Left colon (tissue), 2 donors: ENCODE measurements around the gene NBL1. TPM values are rescaled to one million over a fixed set of nuclear protein-coding genes. Genes with fewer than 3 reads are reported as not detected.
A peak's percentile ranks its signal among the peaks of the same experiment; 100 is the strongest.
"Not testable (repeated sequence)": the region's sequence is repeated elsewhere in the genome, so short reads cannot be mapped to it uniquely, and the experiment has no call there.

Experiments
- ATAC-seq: fragments of 200-7000 bp; cut with Tn5 transposase; one replicate; pipeline ENCODE4 v1.9.1; 2020; ENCODE audit warnings: mild to moderate bottlenecking, moderate library complexity
- DNase-seq, 2 donors: peaks; one replicate each; pipeline ENCODE4 v3.0.0-alpha.2; 2020
- intact Hi-C, 2 donors: fragments of 100-400 bp; cut with DNase I in 1 of 2; cut with micrococcal nuclease in 1 of 2; formaldehyde crosslinking; loops; one replicate each; pipeline versions ENCODE4 v1.11.2 to v1.14.0; 2022; cut with DNase I, micrococcal nuclease
- total RNA-seq, 2 donors: library from RNA; stranded (reverse); fragmentation: NEBNext Ultra II Directional; extraction: Animal tissue kit (Norgen Biotek cat#: 25700); gene quantifications; one replicate each; pipeline ENCODE4 v1.2.1, GENCODE V29; 2021
- donor health status: DM: no; HTN: no; CAD: no.
- donor health status: DM: yes; HTN: yes; CAD: no.

NBL1 gene
- total RNA-seq, 2 donors from 2014 or later = 373 to 391 TPM

- DNase-seq = peak; percentile 54 to 82
- ATAC-seq = peak; percentile 86
- intact Hi-C loops = no loop called here
Observed at GRCh38 chr1:19619697-19620384, 24.3 kb upstream of the NBL1 start.

- ATAC-seq = no peak
- intact Hi-C loops = no loop called here
- no peak for DNase-seq
Observed at GRCh38 chr1:19620786-19621185, 23.3 kb upstream of the NBL1 start.

GRCh38 chr1:19621274-19621950 lies 22.7 kb upstream of the NBL1 start:
- intact Hi-C loops = no loop called here
- ATAC-seq = no peak
- DNase-seq = no peak

- intact Hi-C loops = no loop called here
- ATAC-seq = no peak
- DNase-seq = no peak
Observed at GRCh38 chr1:19622204-19622603, 21.9 kb upstream of the NBL1 start.

- DNase-seq (no peak), ATAC-seq (peak; percentile 49)
- intact Hi-C loops = no loop called here
Observed at GRCh38 chr1:19623523-19623922, 20.6 kb upstream of the NBL1 start.

GRCh38 chr1:19625291-19625937 lies 18.7 kb upstream of the NBL1 start:
- DNase-seq (no peak), ATAC-seq (no peak)
- intact Hi-C loops = no loop called here

- intact Hi-C loops = no loop called here
- DNase-seq = no peak
- ATAC-seq = no peak
Observed at GRCh38 chr1:19628879-19629278, 15.2 kb upstream of the NBL1 start.

- DNase-seq = no peak
- no peak for ATAC-seq
- intact Hi-C loops = no loop called here
Observed at GRCh38 chr1:19629357-19629756, 14.8 kb upstream of the NBL1 start.

GRCh38 chr1:19630192-19630591 lies 13.9 kb upstream of the NBL1 start:
- intact Hi-C loops, ATAC-seq, DNase-seq: not testable (repeated sequence)

GRCh38 chr1:19630720-19631395 lies 13.3 kb upstream of the NBL1 start:
- peak; percentile 36 for ATAC-seq
- no peak for DNase-seq
- intact Hi-C loops = no loop called here

GRCh38 chr1:19632211-19632610 lies 11.9 kb upstream of the NBL1 start:
- ATAC-seq (no peak), DNase-seq (no peak)
- intact Hi-C loops = no loop called here

- ATAC-seq = no peak
- intact Hi-C loops = no loop called here
- DNase-seq = no peak
Observed at GRCh38 chr1:19633106-19633505, 11.0 kb upstream of the NBL1 start.

GRCh38 chr1:19635064-19635463 lies 9.0 kb upstream of the NBL1 start:
- DNase-seq, ATAC-seq, intact Hi-C loops: not testable (repeated sequence)

- DNase-seq (no peak), ATAC-seq (no peak)
- intact Hi-C loops = no loop called here
Observed at GRCh38 chr1:19635646-19636045, 8.5 kb upstream of the NBL1 start.

GRCh38 chr1:19636065-19636464 lies 8.0 kb upstream of the NBL1 start:
- intact Hi-C loops = no loop called here
- DNase-seq (no peak), ATAC-seq (no peak)

GRCh38 chr1:19636749-19637148 lies 7.4 kb upstream of the NBL1 start:
- intact Hi-C loops, ATAC-seq, DNase-seq: not testable (repeated sequence)

- intact Hi-C loops = no loop called here
- ATAC-seq (no peak), DNase-seq (no peak)
Observed at GRCh38 chr1:19637606-19638005, 6.5 kb upstream of the NBL1 start.

- ATAC-seq, intact Hi-C loops: not testable (repeated sequence)
Observed at GRCh38 chr1:19639228-19639627, 4.9 kb upstream of the NBL1 start.

GRCh38 chr1:19639999-19640362 lies 4.1 kb upstream of the NBL1 start:
- ATAC-seq = peak; percentile 33
- DNase-seq = peak in 1 of 2 donors; percentile 66

More at GRCh38 chr1:19639228-19639627, 4.9 kb upstream of the NBL1 start:
- DNase-seq = not testable (repeated sequence)

More at GRCh38 chr1:19639999-19640362, 4.1 kb upstream of the NBL1 start:
- intact Hi-C loops = no loop called here
